WTC11 (cell line): ENCODE measurements around the gene PNMT. TPM values are rescaled to one million over a fixed set of nuclear protein-coding genes. Genes with fewer than 3 reads are reported as not detected.
A peak's percentile ranks its signal among the peaks of the same experiment; 100 is the strongest.

ENCODE experiments used
- ATAC-seq: fragments of 200-7000 bp; cut with Tn5 transposase; 2 replicates; pipeline ENCODE4 v1.10.0; 2021; ENCODE audit warnings: mild to moderate bottlenecking, moderate library complexity
- CTCF ChIA-PET: fragments of 300-600 bp; sonication (Branson Sonifier 250); formaldehyde crosslinking; loops from one replicate; lab custom pipeline; 2021; ENCODE audit warnings: antibody characterized with exemption; lab: Charles Lee
- POLR2A ChIA-PET: fragments of 350-600 bp; sonication (Branson Sonifier 250); formaldehyde crosslinking; loops from one replicate; lab custom pipeline; 2021; ENCODE audit warnings: antibody characterized with exemption; lab: Charles Lee
- DNase-seq: peaks from one replicate; pipeline ENCODE4 v3.0.0; 2021; ENCODE audit warnings: low spot score
- H3K27ac Mint-ChIP-seq: 2 replicates; pipeline ENCODE4 v1.8.0; 2021; ENCODE audit warnings: mixed read lengths
- H3K27me3 Mint-ChIP-seq: 2 replicates; pipeline ENCODE4 v1.8.0; 2021; ENCODE audit warnings: low read depth, mild to moderate bottlenecking, moderate library complexity, mixed read lengths
- H3K36me3 Mint-ChIP-seq: 2 replicates; pipeline ENCODE4 v1.8.0; 2021; ENCODE audit warnings: mixed read lengths
- H3K4me1 Mint-ChIP-seq: 2 replicates; pipeline ENCODE4 v1.8.0; 2022; ENCODE audit warnings: mixed read lengths
- H3K4me3 Mint-ChIP-seq: 2 replicates; pipeline ENCODE4 v1.8.0; 2021; ENCODE audit warnings: mild to moderate bottlenecking, moderate library complexity, mixed read lengths
- H3K9me3 Mint-ChIP-seq: 2 replicates; pipeline ENCODE4 v1.8.0; 2021; ENCODE audit warnings: mixed read lengths
- AR ChIP-seq: fragments of 250-450 bp; sonication (Bioruptor Pico); IDR thresholded peaks from 2 replicates; pipeline ENCODE4 v1.9.0; 2021; ENCODE audit warnings: mild to moderate bottlenecking
- ATF6 ChIP-seq: sonication (generic); formaldehyde crosslinking; IDR thresholded peaks from 2 replicates; pipeline ENCODE4 v1.8.1; 2023; ENCODE audit warnings: mild to moderate bottlenecking, missing genetic modification reagents
- E2F4 ChIP-seq: sonication (generic); formaldehyde crosslinking; IDR thresholded peaks from 2 replicates; pipeline ENCODE4 v1.8.1; 2022; ENCODE audit warnings: low read depth, mild to moderate bottlenecking, moderate library complexity, missing genetic modification reagents, borderline replicate concordance
- E2F5 ChIP-seq: sonication (generic); formaldehyde crosslinking; IDR thresholded peaks from 2 replicates; pipeline ENCODE4 v1.8.1; 2022; ENCODE audit warnings: mild to moderate bottlenecking, moderate library complexity, missing genetic modification reagents
- ERG ChIP-seq: fragments of 250-450 bp; sonication (Bioruptor Pico); IDR thresholded peaks from 2 replicates; pipeline ENCODE4 v1.8.0; 2021; ENCODE audit warnings: mild to moderate bottlenecking
- ETV6 ChIP-seq: sonication (generic); formaldehyde crosslinking; IDR thresholded peaks from 2 replicates; pipeline ENCODE4 v1.8.1; 2022; ENCODE audit warnings: mild to moderate bottlenecking, missing genetic modification reagents
- FOXP4 ChIP-seq: sonication (generic); formaldehyde crosslinking; IDR thresholded peaks from 2 replicates; pipeline ENCODE4 v1.8.0; 2022; ENCODE audit warnings: mild to moderate bottlenecking, missing genetic modification reagents
- GABPB1 ChIP-seq: sonication (generic); formaldehyde crosslinking; IDR thresholded peaks from 2 replicates; pipeline ENCODE4 v1.8.1; 2023; ENCODE audit warnings: mild to moderate bottlenecking, missing genetic modification reagents
- HMGA2 ChIP-seq: fragments of 250-450 bp; sonication (Bioruptor Pico); IDR thresholded peaks from 2 replicates; pipeline ENCODE4 v1.4.0; 2021; ENCODE audit warnings: mild to moderate bottlenecking, moderate library complexity
- KAT7 ChIP-seq: sonication (generic); formaldehyde crosslinking; IDR thresholded peaks from 2 replicates; pipeline ENCODE4 v1.8.1; 2023; ENCODE audit warnings: missing genetic modification reagents, mild to moderate bottlenecking, borderline replicate concordance
- MAX ChIP-seq: sonication (generic); formaldehyde crosslinking; IDR thresholded peaks from 2 replicates; pipeline ENCODE4 v1.8.0; 2022; ENCODE audit warnings: mild to moderate bottlenecking, missing genetic modification reagents
- ZNF121 ChIP-seq: sonication (generic); formaldehyde crosslinking; IDR thresholded peaks from 2 replicates; pipeline ENCODE4 v1.8.0; 2023; ENCODE audit warnings: missing genetic modification reagents
- ZNF219 ChIP-seq: sonication (generic); formaldehyde crosslinking; IDR thresholded peaks from 2 replicates; pipeline ENCODE4 v1.8.0; 2023; ENCODE audit warnings: missing genetic modification reagents, mild to moderate bottlenecking, borderline replicate concordance
- ZNF532 ChIP-seq: fragments of 250-450 bp; sonication (Bioruptor Pico); IDR thresholded peaks from 2 replicates; pipeline ENCODE4 v1.9.0; 2021; ENCODE audit warnings: mild to moderate bottlenecking, borderline replicate concordance
- ZSCAN18 ChIP-seq: fragments of 250-450 bp; sonication (Bioruptor Pico); IDR thresholded peaks from 2 replicates; pipeline ENCODE4 v2.1.2; 2022; ENCODE audit warnings: mild to moderate bottlenecking, moderate library complexity
- total RNA-seq: library from RNA; stranded (reverse); gene quantifications from 3 replicates; pipeline ENCODE4 v1.2.3, GENCODE V29; 2021

The PNMT gene
- total RNA-seq, 1 experiment from 2014 or later: 3.1 TPM

- no peaks in the 10 kb centered on the region for H3K27me3 Mint-ChIP-seq
- ChIA-PET CTCF (interaction anchor here (1.0 to 7.9 kb wide), 11 partner anchors 13 to 154 kb away, joined by 3 to 77 read pairs (median 6); partner anchors contain the start of genes MIEN1 and PGAP3), POLR2A (interaction anchor here (0.6 kb wide), 2 partner anchors 13 to 237 kb away, joined by 3 read pairs; partner anchors contain the start of gene PGAP3)
- H3K9me3 Mint-ChIP-seq: no peaks in the 10 kb centered on the region
- TF ChIP-seq ATF6 (CRISPR knock-in tag): no peak
- TF ChIP-seq ZNF219: no peak
- TF ChIP-seq ZNF121 (CRISPR knock-in tag): no peak
- TF ChIP-seq FOXP4 (CRISPR knock-in tag): no peak
- TF ChIP-seq GABPB1 (CRISPR knock-in tag): no peak
- no peak for TF ChIP-seq E2F4
- no peak for TF ChIP-seq KAT7 (CRISPR knock-in tag)
- no peak for TF ChIP-seq ETV6
- no peak for TF ChIP-seq HMGA2 (CRISPR knock-in tag)
- TF ChIP-seq E2F5 (CRISPR knock-in tag): no peak
- peak overlapping the region; percentile 95 for H3K4me3 Mint-ChIP-seq
- DNase-seq (no peak), ATAC-seq (no peak)
- peaks cover 3% of the 10 kb centered on the region; the same call in 1 of the 2 replicates for H3K36me3 Mint-ChIP-seq
- H3K27ac Mint-ChIP-seq: peak overlapping the region; percentile 52
- H3K4me1 Mint-ChIP-seq: peaks cover 72% of the 10 kb centered on the region
These were observed 32.9 kb downstream of the PNMT start for GRCh38 chr17:39701012-39701783.

- ChIA-PET CTCF (interaction anchor here (1.0 to 7.9 kb wide), 10 partner anchors 14 to 154 kb away, joined by 3 to 77 read pairs (median 6); partner anchors contain the start of genes MIEN1 and PGAP3), POLR2A (no interaction called here)
- DNase-seq: no peak
- peaks cover 4% of the 10 kb centered on the region; the same call in 1 of the 2 replicates for H3K36me3 Mint-ChIP-seq
- H3K27ac Mint-ChIP-seq: peak overlapping the region; percentile 52; the same call in 1 of the 2 replicates
- H3K4me3 Mint-ChIP-seq: peak overlapping the region; percentile 95
- no peak for ATAC-seq
- peaks cover 66% of the 10 kb centered on the region for H3K4me1 Mint-ChIP-seq
- no peaks in the 10 kb centered on the region for H3K9me3 Mint-ChIP-seq
- H3K27me3 Mint-ChIP-seq: no peaks in the 10 kb centered on the region
- TF ChIP-seq AR (CRISPR knock-in tag) (no peak), ZNF121 (CRISPR knock-in tag) (no peak), ZNF532 (no peak), ZSCAN18 (CRISPR knock-in tag) (no peak), ETV6 (no peak), MAX (CRISPR knock-in tag) (no peak), ERG (CRISPR knock-in tag) (no peak)
These were observed 33.6 kb downstream of the PNMT start for GRCh38 chr17:39701784-39702422.
